Kidney glomerular epithelial cell (primary cell): Measurements from ENCODE around the gene USP28.
"Not testable (repeated sequence)": the region's sequence is repeated elsewhere in the genome, so short reads cannot be mapped to it uniquely, and the experiment has no call there.

Experiments
- DNase-seq: peaks from one replicate; lab custom pipeline; 2025; lab: John Stamatoyannopoulos, UW

The USP28 gene

GRCh38 chr11:113838005-113838404, 37.4 kb downstream of the USP28 start:
- DNase-seq: no peak

GRCh38 chr11:113835306-113835705, 40.1 kb downstream of the USP28 start:
- no peak for DNase-seq

- DNase-seq: no peak
Observed at GRCh38 chr11:113833151-113833550, 42.2 kb downstream of the USP28 start.

- DNase-seq: no peak
Observed at GRCh38 chr11:113831314-113831713, 44.1 kb downstream of the USP28 start.

GRCh38 chr11:113829751-113830150, 45.6 kb downstream of the USP28 start:
- DNase-seq: no peak

- no peak for DNase-seq
Observed at GRCh38 chr11:113828191-113828590, 47.2 kb downstream of the USP28 start.

GRCh38 chr11:113827477-113827876, 47.9 kb downstream of the USP28 start:
- DNase-seq: no peak

- DNase-seq: no peak
Observed at GRCh38 chr11:113818426-113818825, 56.9 kb downstream of the USP28 start.

GRCh38 chr11:113817626-113818025, 57.7 kb downstream of the USP28 start:
- no peak for DNase-seq

- no peak for DNase-seq
Observed at GRCh38 chr11:113817162-113817561, 58.2 kb downstream of the USP28 start.

- no peak for DNase-seq
Observed at GRCh38 chr11:113814181-113814580, 61.2 kb downstream of the USP28 start.

- DNase-seq: no peak
Observed at GRCh38 chr11:113808931-113809330, 66.4 kb downstream of the USP28 start.

GRCh38 chr11:113806406-113806805, 69.0 kb downstream of the USP28 start:
- no peak for DNase-seq

GRCh38 chr11:113805640-113806039, 69.7 kb downstream of the USP28 start:
- DNase-seq: no peak

GRCh38 chr11:113802621-113803020, 72.8 kb downstream of the USP28 start:
- no peak for DNase-seq

GRCh38 chr11:113796663-113797259, 78.6 kb downstream of the USP28 start:
- peak; percentile 17 for DNase-seq

- no peak for DNase-seq
Observed at GRCh38 chr11:113789675-113790320, 85.6 kb downstream of the USP28 start.

GRCh38 chr11:113789016-113789415, 86.4 kb downstream of the USP28 start:
- DNase-seq: not testable (repeated sequence)

- DNase-seq: no peak
Observed at GRCh38 chr11:113782134-113782533, 93.2 kb downstream of the USP28 start.

- DNase-seq: no peak
Observed at GRCh38 chr11:113781682-113782081, 93.7 kb downstream of the USP28 start.

- no peak for DNase-seq
Observed at GRCh38 chr11:113779496-113779895, 95.9 kb downstream of the USP28 start, which contains the start of gene CLDN25. Gene CLDN25 (plus strand): TSS chr11:113779796. CDS start chr11:113779796, 0 bp downstream.

GRCh38 chr11:113778111-113778910, 97.1 kb downstream of the USP28 start:
- peak; percentile 7 for DNase-seq

- DNase-seq: no peak
Observed at GRCh38 chr11:113774174-113774503, 101.2 kb downstream of the USP28 start.
